ENCODE data around the gene PRKAR1B.
"Not testable (repeated sequence)": the region's sequence is repeated elsewhere in the genome, so short reads cannot be mapped to it uniquely, and the experiment has no call there.

Gene PRKAR1B

DNA sequence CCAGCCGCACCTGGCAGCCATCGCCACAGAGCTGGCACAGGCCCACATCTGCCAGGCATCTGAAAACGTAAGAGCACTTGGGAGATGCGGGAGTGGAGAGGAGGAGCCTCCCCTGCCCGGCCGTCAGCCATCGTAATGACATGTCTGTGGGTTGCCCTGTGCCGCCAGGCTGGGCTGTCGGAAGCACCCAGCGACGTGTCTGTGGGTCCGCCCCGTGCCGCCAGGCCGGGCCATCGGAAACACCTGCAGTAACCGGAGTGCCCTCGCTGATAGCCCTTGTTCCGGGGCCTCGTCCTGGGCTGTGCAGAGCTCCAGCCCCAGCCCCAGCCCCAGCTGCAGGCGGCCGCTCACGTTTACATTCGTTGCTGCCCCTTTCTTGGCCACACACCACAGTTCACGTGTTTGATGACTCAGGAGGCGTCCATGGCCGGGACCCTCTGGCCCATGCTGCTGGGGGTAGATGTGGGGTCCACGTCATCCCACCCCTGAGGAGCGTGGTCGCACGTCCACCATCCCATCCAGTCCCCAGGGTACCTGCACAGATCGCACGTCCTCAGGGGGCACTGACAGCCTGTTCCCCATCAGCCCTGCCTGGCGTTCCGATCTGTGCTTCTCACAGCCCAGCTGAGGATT, 30.0 kb upstream of the PRKAR1B start:
- no peak for DNase-seq (ENCODE audit: low read depth in 2 of 2)

DNA sequence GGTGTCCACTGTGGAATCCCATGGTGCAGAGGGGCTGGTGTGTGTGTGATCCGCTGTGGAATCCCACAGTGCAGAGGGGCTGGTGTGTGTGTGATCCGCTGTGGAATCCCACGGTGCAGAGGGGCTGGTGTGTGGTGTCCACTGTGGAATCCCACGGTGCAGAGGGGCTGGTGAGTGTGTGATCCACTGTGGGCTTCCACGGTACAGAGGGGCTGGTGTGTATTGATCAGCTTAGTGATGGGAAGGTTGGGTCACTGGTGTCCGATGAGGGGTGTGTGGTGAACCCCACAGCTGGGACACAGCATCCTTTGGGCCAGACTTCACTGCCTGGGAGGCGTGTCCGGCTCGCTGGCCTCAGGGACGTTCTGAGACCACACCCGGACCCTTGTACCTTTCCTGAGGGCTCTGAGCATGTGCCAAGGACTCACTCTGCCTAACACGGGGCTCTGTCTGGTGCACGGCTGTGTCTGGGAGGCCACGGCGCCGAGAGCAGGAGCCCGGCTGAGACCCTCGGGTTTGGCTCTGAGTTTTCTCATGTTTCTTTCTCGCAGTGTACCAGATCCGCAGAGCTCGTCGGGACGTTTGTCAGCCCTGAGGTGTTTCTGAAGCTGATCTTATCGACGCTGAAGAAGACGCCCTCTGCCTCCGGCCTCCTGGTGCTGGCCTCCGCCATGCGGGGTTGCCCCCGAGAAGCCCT, 29.3 kb upstream of the PRKAR1B start:
- no peak for DNase-seq (ENCODE audit: low read depth in 2 of 2)

GRCh38 chr7:755413-755805, 28.3 kb upstream of the PRKAR1B start:
- no peak for DNase-seq (ENCODE audit: low read depth in 2 of 2)

DNA sequence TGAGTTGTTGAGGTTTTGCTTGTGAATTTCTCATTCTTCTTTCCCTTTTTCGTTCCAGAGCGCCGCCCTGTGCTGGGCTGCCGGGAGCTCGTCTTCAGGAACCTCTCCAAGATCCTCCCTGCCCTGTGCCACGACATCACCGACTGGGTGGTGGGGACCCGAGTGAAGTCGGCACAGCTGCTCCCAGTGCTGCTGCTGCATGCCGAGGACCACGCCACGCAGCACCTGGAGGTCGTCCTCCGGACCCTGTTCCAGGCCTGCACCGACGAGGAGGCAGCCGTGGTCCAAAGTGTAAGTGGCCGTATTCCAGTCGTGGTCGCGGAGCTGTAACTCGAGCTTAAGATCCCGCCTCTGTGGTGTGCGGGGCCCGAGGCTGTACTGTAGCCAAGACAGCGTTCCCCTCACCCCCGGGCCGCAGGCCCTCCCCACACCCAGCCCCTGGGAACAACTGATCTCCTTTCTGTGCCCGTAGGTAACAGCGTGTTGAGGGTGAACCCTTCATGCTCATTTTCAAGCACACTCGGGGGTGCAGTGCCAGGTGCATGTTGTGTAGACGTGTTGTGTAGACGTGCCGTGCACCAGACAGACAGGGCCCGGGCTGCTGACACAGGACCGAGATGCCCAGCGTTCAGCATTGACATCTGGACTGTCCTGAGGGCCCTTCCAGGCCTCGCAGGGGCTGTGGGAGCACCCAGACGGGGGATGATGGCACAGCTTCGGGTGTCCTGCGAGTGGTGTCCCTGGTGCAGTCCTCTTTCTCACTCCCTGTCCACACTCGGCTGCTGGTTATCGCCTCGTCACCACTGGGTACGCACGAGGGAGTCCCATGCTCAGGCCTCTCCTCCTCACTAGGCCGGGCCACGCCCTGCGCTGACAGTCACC, 27.7 kb upstream of the PRKAR1B start:
- no peak for DNase-seq (ENCODE audit: low read depth in 2 of 2)

- DNase-seq (ENCODE audit: low read depth in 2 of 2): no peak
These were observed 26.1 kb upstream of the PRKAR1B start for GRCh38 chr7:753190-753589.

GRCh38 chr7:752256-752655, 25.2 kb upstream of the PRKAR1B start:
- not testable (repeated sequence) for DNase-seq (ENCODE audit: low read depth in 2 of 2)

DNA sequence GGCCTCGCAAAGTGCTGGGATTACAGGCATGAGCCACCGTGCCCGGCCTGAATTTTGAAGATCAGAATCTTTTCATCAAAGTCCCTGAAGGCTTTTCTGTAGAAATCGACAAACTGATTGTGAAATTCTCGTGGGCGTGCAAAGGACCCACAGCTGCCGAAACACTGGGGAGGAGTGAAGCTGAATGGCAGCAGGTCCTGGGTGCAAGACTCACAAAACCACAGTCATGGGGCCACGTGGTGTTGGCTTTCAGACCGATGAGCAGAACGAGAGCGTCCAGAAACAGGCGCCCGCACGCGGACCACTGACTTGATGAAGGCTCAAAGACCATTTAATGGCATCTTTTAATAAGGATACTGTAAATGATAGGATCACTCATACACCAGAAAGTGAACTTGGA, 24.7 kb upstream of the PRKAR1B start:
- no peak for DNase-seq (ENCODE audit: low read depth in 2 of 2)

- no peak for DNase-seq (ENCODE audit: low read depth in 2 of 2)
These were observed 23.2 kb upstream of the PRKAR1B start for GRCh38 chr7:750111-750905.

- DNase-seq (ENCODE audit: low read depth in 2 of 2): no peak
These were observed 22.1 kb upstream of the PRKAR1B start for GRCh38 chr7:749140-749551.

DNA sequence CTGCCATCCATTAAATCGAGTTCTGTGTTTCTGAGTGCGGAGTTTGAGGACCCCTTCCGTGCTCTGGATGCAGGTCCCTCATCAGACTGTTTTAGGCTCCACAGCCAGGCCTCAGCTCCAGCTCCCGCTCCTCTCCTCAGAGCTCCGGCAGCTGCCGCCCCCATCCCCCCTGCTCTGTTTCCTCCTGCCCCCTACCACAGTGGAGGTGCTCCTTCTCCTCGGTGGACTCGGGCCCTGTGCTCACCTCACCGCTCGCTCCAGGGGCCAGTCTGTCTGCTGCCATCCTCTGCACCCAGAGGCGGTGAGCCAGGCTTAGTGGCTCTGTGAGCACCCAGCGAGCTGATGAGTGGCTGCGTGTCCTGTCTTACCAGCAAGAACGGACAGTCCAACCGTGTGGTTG, 21.4 kb upstream of the PRKAR1B start:
- DNase-seq (ENCODE audit: low read depth in 2 of 2): no peak

DNA sequence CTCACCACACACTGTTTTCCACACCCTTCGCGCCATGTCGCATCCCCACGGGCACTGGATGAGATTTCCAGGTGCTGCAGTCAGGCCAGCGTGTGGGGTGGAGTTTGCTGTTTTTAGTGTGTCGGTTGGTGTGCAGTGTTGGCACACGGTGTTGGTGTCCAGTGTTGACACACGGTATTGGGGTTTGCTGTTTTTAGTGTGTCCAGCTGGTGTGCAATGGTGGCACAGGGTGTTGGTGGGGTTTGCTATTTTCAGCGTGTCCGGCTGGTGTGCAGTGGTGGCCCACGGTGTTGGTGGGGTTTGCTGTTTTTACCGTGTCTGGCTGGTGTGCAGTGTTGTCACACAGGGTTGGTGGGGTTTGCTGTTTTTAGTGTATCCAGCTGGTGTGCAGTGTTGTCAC, 20.1 kb upstream of the PRKAR1B start:
- no peak for DNase-seq (ENCODE audit: low read depth in 2 of 2)

- DNase-seq (ENCODE audit: low read depth in 2 of 2): no peak
These were observed 19.3 kb upstream of the PRKAR1B start for GRCh38 chr7:746155-747061.

GRCh38 chr7:745431-746154, 18.5 kb upstream of the PRKAR1B start:
- DNase-seq (ENCODE audit: low read depth in 2 of 2): no peak

- DNase-seq (ENCODE audit: low read depth in 2 of 2): no peak
These were observed 17.9 kb upstream of the PRKAR1B start for GRCh38 chr7:744854-745430.

GRCh38 chr7:744128-744520, 17.0 kb upstream of the PRKAR1B start:
- DNase-seq (ENCODE audit: low read depth in 2 of 2): not testable (repeated sequence)

- DNase-seq (ENCODE audit: low read depth in 2 of 2): not testable (repeated sequence)
These were observed 16.5 kb upstream of the PRKAR1B start for GRCh38 chr7:743341-744127.

DNA sequence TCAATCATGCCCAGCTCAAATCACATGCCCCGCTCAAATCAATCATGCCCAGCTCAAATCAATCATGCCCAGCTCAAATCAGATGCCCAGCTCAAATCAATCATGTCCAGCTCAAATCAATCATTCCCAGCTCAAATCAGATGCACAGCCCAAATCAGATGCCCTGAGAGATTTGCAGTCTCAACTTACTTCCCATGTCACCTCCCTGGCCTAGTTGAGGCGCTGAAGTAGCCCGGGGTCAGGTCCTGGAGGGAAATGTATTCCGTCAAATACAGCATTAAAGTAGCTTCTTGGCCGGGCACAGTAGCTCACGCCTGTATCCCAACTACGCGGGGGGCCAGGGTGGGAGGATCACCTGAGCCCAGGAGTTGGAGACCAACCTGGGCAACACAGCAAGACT, 15.7 kb upstream of the PRKAR1B start:
- DNase-seq (ENCODE audit: low read depth in 2 of 2): no peak

- DNase-seq (ENCODE audit: low read depth in 2 of 2): no peak
These were observed 14.8 kb upstream of the PRKAR1B start for GRCh38 chr7:741850-742249.

DNA sequence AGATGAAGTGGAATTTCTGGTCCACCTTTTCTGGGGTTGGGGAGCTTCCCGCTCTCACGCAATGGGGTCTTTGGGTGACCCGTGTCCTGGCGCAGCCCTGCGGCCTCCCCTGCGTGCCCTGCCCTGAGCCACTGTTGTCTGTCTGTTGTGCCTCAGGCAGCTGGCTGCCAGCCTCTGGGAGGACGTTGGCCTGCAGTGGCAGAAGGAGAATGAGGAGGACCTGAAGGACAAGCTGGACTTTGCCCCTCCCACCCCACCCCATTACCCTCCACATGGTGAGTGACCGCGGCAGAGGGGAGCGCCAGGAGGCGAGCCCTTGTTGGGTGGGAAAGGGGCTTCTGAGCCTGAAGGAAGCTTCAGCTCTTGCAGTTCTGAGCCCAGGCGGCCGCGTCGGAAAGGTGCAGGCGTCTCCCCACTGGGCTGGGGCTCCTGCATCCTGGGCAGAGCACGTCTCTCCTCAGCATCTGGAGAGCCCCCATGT, 14.2 kb upstream of the PRKAR1B start:
- DNase-seq (ENCODE audit: low read depth in 2 of 2): no peak

Data from stimulated activated CD4-positive, alpha-beta T cell treated with anti-CD3 and anti-CD28 coated beads, Interleukin-1b, Interleukin-23, amount 100 ng/mL, for 4 hours (primary cell).